A549 (cell line): Measurements from ENCODE around the gene EFNA5.

Experiments
- CHD2 ChIP-seq: fragments of 150-350 bp; IDR thresholded peaks from 2 replicates; pipeline ENCODE4 v1.6.1; 2014; ENCODE audit warnings: low read length; ENCODE audit not compliant: partially characterized antibody
- CHD4 ChIP-seq: fragments of 200-600 bp; sonication (generic); IDR thresholded peaks from 2 replicates; pipeline ENCODE4 v1.6.1; 2016; ENCODE audit warnings: antibody characterized with exemption, mild to moderate bottlenecking, borderline replicate concordance
- HOXA7 ChIP-seq: fragments of 250-450 bp; sonication (Bioruptor Pico); IDR thresholded peaks from 2 replicates; pipeline ENCODE4 v1.5.0; 2020; ENCODE audit warnings: mild to moderate bottlenecking, moderate library complexity
- NFE2L2 ChIP-seq: fragments of 150-350 bp; conservative IDR thresholded peaks from 2 replicates; pipeline ENCODE4 v1.6.1; 2014; ENCODE audit warnings: low read length
- NR3C1 ChIP-seq: fragments of >200 bp; sonication (Bioruptor Twin); formaldehyde crosslinking; IDR thresholded peaks from 3 replicates; pipeline ENCODE4 v1.6.1; 2017
- PHF8 ChIP-seq: fragments of 200-600 bp; sonication (generic); IDR thresholded peaks from 2 replicates; pipeline ENCODE4 v1.6.1; 2016; ENCODE audit warnings: low read depth, mild to moderate bottlenecking, antibody characterized with exemption, moderate library complexity, borderline replicate concordance
- POLR2A ChIP-seq: IDR thresholded peaks from 2 replicates; pipeline ENCODE4 v1.6.1; 2012; ENCODE audit warnings: mild to moderate bottlenecking, low read length
- RAD21 ChIP-seq, 2 experiments: fragments of >200 bp in 1 of 2; sonication (Bioruptor Twin) in 1 of 2; formaldehyde crosslinking in 1 of 2; IDR thresholded peaks in 1 of 2; conservative IDR thresholded peaks in 1 of 2; 2 replicates in 1 of 2; 3 replicates in 1 of 2; pipeline ENCODE4 v1.6.1; 2012 to 2018; ENCODE audit warnings: inconsistent platforms in 1 of 2
- TF ChIP-seq, protein P1 (sequence below): fragments of >200 bp; sonication (Bioruptor Twin); formaldehyde crosslinking; IDR thresholded peaks from 3 replicates; pipeline ENCODE4 v1.5.1; 2016
- TF ChIP-seq, protein P2 (sequence below): IDR thresholded peaks from 2 replicates; pipeline ENCODE4 v1.6.1; 2012
- TF ChIP-seq, protein P3 (sequence below): fragments of 450-650 bp; IDR thresholded peaks from 2 replicates; pipeline ENCODE4 v1.6.1; 2014; ENCODE audit warnings: antibody characterized with exemption

DNA sequence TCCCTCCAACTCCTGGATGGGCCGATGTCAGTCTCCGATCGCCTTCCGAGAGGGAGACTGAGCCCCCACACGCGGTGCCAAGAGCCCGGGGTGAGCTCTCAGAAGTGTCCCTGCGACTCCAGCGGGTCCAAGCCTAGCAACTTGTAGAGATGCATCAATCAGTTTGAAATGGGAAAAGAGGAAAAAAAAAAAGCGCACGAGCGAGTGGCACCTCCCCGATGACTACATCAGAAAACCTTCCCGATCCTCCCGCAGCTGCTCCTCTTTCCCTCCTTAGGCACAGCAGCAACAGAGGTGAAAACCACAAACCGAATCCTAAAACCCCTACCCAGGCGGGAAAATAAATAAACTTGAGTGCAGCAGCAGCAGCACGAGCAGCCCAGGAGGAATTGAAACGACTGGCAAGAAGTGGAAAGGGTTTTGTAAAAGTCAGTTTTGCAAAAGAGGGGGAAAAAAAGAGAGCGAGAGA lies 1.0 kb upstream of the EFNA5 start:
- no peak for TF ChIP-seq HOXA7 (CRISPR knock-in tag)
- TF ChIP-seq NR3C1 = no peak
- TF ChIP-seq, protein P1, sequence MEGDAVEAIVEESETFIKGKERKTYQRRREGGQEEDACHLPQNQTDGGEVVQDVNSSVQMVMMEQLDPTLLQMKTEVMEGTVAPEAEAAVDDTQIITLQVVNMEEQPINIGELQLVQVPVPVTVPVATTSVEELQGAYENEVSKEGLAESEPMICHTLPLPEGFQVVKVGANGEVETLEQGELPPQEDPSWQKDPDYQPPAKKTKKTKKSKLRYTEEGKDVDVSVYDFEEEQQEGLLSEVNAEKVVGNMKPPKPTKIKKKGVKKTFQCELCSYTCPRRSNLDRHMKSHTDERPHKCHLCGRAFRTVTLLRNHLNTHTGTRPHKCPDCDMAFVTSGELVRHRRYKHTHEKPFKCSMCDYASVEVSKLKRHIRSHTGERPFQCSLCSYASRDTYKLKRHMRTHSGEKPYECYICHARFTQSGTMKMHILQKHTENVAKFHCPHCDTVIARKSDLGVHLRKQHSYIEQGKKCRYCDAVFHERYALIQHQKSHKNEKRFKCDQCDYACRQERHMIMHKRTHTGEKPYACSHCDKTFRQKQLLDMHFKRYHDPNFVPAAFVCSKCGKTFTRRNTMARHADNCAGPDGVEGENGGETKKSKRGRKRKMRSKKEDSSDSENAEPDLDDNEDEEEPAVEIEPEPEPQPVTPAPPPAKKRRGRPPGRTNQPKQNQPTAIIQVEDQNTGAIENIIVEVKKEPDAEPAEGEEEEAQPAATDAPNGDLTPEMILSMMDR = no peak
- TF ChIP-seq RAD21 (conservative IDR thresholded peaks at IDR 0.05 in 1 of 2, IDR thresholded peaks at IDR 0.05 in 1 of 2) = 0 out of 5 replicates have a peak, but pooled peaks of 1 of the 2 experiments have one; percentile 3
- TF ChIP-seq, protein P2, sequence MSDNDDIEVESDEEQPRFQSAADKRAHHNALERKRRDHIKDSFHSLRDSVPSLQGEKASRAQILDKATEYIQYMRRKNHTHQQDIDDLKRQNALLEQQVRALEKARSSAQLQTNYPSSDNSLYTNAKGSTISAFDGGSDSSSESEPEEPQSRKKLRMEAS = no peak; the same call in none of the 2 replicates
- no peak for TF ChIP-seq NFE2L2
- no peak for TF ChIP-seq CHD4
- TF ChIP-seq POLR2A = no peak
- TF ChIP-seq CHD2 = no peak
- no peak for TF ChIP-seq PHF8
- TF ChIP-seq, protein P3, sequence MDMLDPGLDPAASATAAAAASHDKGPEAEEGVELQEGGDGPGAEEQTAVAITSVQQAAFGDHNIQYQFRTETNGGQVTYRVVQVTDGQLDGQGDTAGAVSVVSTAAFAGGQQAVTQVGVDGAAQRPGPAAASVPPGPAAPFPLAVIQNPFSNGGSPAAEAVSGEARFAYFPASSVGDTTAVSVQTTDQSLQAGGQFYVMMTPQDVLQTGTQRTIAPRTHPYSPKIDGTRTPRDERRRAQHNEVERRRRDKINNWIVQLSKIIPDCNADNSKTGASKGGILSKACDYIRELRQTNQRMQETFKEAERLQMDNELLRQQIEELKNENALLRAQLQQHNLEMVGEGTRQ = no peak
